Fibroblast of villous mesenchyme (primary cell): Measurements from ENCODE around the gene GJB4. TPM values are rescaled to one million over a fixed set of nuclear protein-coding genes. Genes with fewer than 3 reads are reported as not detected.

ENCODE experiments used
- DNase-seq: peaks from one replicate; pipeline ENCODE4 v3.0.0-alpha.2; 2010; ENCODE audit warnings: low read depth
- H3K4me3 ChIP-seq: 2 replicates; pipeline ENCODE4 v1.5.1; 2011; ENCODE audit warnings: low read depth, mild to moderate bottlenecking, low read length
- total RNA-seq: library from RNA; depleted of rRNA; stranded (reverse); fragments of >200 nt; gene quantifications from 2 replicates; pipeline ENCODE4 v1.2.3, GENCODE V29; 2012
- TF ChIP-seq, protein P1 (sequence below): IDR thresholded peaks from 2 replicates; pipeline ENCODE4 v1.5.1; 2012; ENCODE audit warnings: low read depth, mild to moderate bottlenecking, low read length; ENCODE audit not compliant: insufficient read depth

The GJB4 gene
- total RNA-seq, 1 donor: not detected

- DNase-seq: no peak
- TF ChIP-seq, protein P1, sequence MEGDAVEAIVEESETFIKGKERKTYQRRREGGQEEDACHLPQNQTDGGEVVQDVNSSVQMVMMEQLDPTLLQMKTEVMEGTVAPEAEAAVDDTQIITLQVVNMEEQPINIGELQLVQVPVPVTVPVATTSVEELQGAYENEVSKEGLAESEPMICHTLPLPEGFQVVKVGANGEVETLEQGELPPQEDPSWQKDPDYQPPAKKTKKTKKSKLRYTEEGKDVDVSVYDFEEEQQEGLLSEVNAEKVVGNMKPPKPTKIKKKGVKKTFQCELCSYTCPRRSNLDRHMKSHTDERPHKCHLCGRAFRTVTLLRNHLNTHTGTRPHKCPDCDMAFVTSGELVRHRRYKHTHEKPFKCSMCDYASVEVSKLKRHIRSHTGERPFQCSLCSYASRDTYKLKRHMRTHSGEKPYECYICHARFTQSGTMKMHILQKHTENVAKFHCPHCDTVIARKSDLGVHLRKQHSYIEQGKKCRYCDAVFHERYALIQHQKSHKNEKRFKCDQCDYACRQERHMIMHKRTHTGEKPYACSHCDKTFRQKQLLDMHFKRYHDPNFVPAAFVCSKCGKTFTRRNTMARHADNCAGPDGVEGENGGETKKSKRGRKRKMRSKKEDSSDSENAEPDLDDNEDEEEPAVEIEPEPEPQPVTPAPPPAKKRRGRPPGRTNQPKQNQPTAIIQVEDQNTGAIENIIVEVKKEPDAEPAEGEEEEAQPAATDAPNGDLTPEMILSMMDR: no peak
- no peak overlapping the region for H3K4me3 ChIP-seq
Observed at GRCh38 chr1:34780528-34780927, 21.0 kb downstream of the GJB4 start.

DNA sequence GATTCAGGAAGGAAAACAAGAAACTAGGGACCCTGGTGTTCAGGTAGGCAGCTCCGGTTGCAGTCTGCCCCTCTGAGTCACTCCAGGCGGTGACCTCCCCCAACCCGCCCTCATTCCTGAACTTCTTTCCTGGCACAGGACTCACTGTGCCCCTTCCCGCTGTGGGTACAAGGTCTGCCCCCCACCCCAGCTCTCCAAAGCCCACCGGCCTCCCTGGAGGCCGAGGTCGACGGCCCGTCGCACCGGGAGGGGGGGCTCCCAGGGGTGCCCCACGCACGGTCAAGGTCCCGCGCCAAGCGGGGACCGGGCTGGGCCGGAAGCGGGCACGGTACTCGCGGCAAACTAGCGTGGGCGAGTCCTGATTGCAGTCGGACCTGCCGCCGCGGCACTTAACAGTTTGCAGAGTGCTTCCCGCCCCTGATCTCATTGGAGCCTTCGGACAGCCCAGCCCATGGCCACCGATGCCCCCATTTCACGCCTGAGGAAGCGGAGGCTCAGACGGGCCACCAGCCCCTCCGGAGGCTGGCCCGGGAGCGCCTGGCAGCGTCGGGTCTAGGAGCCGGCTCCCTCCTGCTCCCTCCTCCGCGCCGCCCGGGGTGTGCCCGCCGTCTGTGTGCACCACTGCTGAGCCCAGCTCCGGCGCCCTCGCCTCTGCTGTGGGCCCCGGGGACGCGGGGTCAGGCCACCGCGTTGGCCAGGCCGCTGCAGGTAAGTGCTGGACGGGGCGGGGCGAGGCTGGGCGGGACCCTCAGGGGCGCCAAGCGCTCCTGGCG is 21.7 kb downstream of the GJB4 start, which contains the start of gene GJB3:
GJB3 (plus strand) TSS at position 144 of the 773 bp plus-strand sequence. CDS start 3,549 bp downstream, outside the sequence.
- H3K4me3 ChIP-seq: no peak within 1 kb of the TSS
- DNase-seq: no peak

GRCh38 chr1:34781844-34782391 is 22.4 kb downstream of the GJB4 start:
- no peak for DNase-seq
- no peak overlapping the region for H3K4me3 ChIP-seq
- TF ChIP-seq, protein P1: no peak

More for the DNA sequence above, 21.7 kb downstream of the GJB4 start, which contains the start of gene GJB3:
- TF ChIP-seq, protein P1: no peak

DNA sequence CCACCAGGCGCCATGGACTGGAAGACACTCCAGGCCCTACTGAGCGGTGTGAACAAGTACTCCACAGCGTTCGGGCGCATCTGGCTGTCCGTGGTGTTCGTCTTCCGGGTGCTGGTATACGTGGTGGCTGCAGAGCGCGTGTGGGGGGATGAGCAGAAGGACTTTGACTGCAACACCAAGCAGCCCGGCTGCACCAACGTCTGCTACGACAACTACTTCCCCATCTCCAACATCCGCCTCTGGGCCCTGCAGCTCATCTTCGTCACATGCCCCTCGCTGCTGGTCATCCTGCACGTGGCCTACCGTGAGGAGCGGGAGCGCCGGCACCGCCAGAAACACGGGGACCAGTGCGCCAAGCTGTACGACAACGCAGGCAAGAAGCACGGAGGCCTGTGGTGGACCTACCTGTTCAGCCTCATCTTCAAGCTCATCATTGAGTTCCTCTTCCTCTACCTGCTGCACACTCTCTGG is 25.2 kb downstream of the GJB4 start:
- TF ChIP-seq, protein P1: no peak
- no peak overlapping the region for H3K4me3 ChIP-seq
- no peak for DNase-seq

- no peak for DNase-seq
- H3K4me3 ChIP-seq: no peak overlapping the region
- TF ChIP-seq, protein P1: no peak
Observed at GRCh38 chr1:34785231-34785874, 25.8 kb downstream of the GJB4 start.

GRCh38 chr1:34785875-34786470 is 26.4 kb downstream of the GJB4 start:
- DNase-seq: no peak
- H3K4me3 ChIP-seq: no peak overlapping the region
- TF ChIP-seq, protein P1: no peak
